Subcutaneous abdominal adipose tissue (tissue), 5 donors: ENCODE data around the gene NFATC3.

ENCODE experiments used
- H3K27ac ChIP-seq: one replicate; pipeline ENCODE4 v1.7.0; 2013; ENCODE audit warnings: low read depth, mild to moderate bottlenecking, inconsistent platforms, low read length, moderate library complexity
- H3K27me3 ChIP-seq, 5 donors: one replicate each; pipeline ENCODE4 v1.7.0; 2013; ENCODE audit warnings: low read length in 5 of 5, inconsistent platforms in 1 of 5; ENCODE audit not compliant: control insufficient read depth in 5 of 5, insufficient read depth in 4 of 5
- H3K36me3 ChIP-seq, 5 donors: one replicate each; pipeline ENCODE4 v1.7.0; 2013; ENCODE audit warnings: low read length in 5 of 5; ENCODE audit not compliant: control insufficient read depth in 5 of 5, insufficient read depth in 5 of 5
- H3K4me1 ChIP-seq, 5 donors: one replicate each; pipeline ENCODE4 v1.7.0; 2013; ENCODE audit warnings: low read length in 5 of 5, mild to moderate bottlenecking in 3 of 5, moderate library complexity in 1 of 5; ENCODE audit not compliant: control insufficient read depth in 5 of 5, insufficient read depth in 5 of 5
- H3K4me3 ChIP-seq, 5 donors: one replicate each; pipeline ENCODE4 v1.7.0; 2013; ENCODE audit warnings: low read length in 5 of 5, low read depth in 1 of 5
- H3K9ac ChIP-seq, 5 donors: one replicate each; pipeline ENCODE4 v1.7.0; 2013; ENCODE audit warnings: low read length in 5 of 5, mild to moderate bottlenecking in 4 of 5, moderate library complexity in 3 of 5
- H3K9me3 ChIP-seq, 5 donors: one replicate each; pipeline ENCODE4 v1.7.0; 2013; ENCODE audit warnings: low read length in 5 of 5; ENCODE audit not compliant: control insufficient read depth in 5 of 5
- donor health status: healthy.
- donor health status: healthy.
- donor health status: healthy.
- donor health status: healthy.
- donor health status: healthy.

Gene NFATC3

DNA sequence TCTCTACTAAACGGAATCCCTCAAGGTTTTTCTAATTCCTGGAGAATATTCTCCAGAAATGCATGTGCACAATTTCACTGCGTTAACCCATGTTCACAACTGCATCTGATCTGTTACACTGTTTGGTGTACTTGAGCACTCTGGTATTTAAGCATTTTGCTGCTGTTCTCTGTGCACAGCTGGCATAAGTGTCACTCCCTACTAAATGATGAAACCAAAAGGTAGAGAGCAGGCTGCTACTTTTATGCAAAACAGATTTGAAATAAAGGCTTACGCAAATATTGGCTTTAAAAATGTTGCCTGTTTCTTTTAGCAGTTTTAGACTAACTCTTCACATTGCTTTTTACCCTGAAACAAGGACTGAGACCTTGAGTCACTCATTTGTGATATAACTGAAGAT, 109.1 kb downstream of the NFATC3 start:
- no peaks in the 10 kb centered on the region for H3K9me3 ChIP-seq
- no peak overlapping the region for H3K4me3 ChIP-seq
- peaks cover 0 to 14% (median 5%) of the 10 kb centered on the region in 5 donors for H3K4me1 ChIP-seq
- H3K27ac ChIP-seq: peak overlapping the region; percentile 72
- peak overlapping the region in 1 of 5 donors; percentile 13 for H3K9ac ChIP-seq
- no peaks in the 10 kb centered on the region for H3K27me3 ChIP-seq
- peaks cover 8 to 27% (median 20%) of the 10 kb centered on the region in 5 donors for H3K36me3 ChIP-seq

DNA sequence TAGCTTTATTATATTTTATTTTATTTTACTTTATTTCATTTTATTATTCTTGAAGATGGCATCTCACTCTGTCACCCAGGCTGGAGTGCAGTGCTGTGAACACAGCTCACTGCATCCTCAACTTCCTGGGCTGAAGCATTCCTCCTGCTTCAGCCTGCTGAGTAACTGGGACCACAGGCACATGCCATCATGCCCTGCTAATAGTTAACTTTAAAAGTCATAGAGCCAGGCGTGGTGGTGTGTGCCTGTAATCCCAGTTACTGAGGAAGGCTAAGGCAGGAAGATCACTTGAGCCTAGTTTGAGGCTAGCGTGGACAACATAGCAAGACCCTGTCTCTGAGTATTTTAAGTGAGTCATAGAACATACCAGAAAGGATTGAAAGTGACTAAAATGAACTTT, 112.1 kb downstream of the NFATC3 start:
- no peak overlapping the region for H3K27ac ChIP-seq
- H3K36me3 ChIP-seq: peaks cover 3 to 13% (median 7%) of the 10 kb centered on the region in 5 donors
- no peaks in the 10 kb centered on the region for H3K27me3 ChIP-seq
- H3K9me3 ChIP-seq: no peaks in the 10 kb centered on the region
- H3K4me1 ChIP-seq: peaks cover 0 to 28% (median 23%) of the 10 kb centered on the region in 5 donors
- H3K9ac ChIP-seq: no peak overlapping the region
- no peak overlapping the region for H3K4me3 ChIP-seq

DNA sequence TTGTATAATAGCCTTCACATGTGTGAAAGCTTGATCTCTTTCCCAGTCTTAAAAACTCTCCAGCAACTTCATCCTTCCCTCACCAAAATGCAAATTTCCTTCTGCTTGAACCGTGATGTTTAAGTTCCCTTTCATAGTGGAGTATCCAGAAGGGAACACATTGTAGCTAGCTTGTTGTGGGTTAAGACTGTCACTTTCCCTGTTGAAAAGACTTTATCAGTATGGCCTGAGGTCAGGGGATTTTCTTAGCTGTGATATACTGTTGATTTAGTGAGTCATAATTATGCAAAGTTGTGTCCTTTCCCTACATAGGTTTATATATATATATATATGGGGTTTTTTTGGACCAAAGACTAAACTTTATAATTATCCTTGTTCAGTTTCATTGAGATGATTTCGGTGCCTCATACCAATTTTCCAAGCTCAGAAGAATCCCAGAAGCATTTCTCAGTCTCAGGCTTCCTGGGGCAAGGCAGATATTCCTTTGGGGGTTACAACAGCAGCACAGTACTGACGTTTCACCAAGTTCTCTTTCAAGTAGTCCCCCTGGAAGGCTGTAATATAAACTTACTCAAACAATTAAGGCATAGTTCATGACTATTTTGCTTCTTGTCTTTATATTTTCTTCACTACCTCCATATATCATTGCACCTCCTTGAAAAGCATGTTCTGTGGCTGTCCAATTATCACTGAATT, 115.1 kb downstream of the NFATC3 start:
- Histone ChIP-seq H3K4me3 (no peak overlapping the region), H3K9ac (peak overlapping the region in 2 of 5 donors; percentile 32 to 35), H3K27me3 (no peaks in the 10 kb centered on the region), H3K4me1 (peaks cover 0 to 23% (median 17%) of the 10 kb centered on the region in 5 donors), H3K9me3 (no peaks in the 10 kb centered on the region), H3K27ac (peak overlapping the region; percentile 87), H3K36me3 (peaks cover 0 to 3% (median 0%) of the 10 kb centered on the region in 5 donors)

DNA sequence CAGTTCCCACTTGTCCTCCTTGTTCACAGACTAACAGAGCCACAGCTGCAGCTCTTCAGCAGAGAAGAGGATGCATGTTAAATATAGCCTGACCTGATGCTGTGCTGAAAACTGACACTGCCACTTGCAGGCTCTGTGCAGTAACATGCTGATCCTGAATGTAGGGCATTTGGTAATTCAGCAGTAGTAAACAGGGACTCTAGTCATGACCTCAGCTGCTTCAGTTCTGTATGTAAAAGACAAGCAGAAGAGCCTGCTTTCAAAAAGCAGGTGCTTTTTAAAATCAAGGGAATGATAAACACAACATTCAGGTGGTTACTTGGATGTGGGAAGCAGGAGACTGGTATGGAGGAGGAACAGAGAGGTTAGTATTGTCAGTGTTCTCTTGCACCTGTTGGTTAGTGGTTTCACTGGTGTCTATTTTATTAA, 116.9 kb downstream of the NFATC3 start:
- H3K4me3 ChIP-seq: no peak overlapping the region
- no peaks in the 10 kb centered on the region for H3K9me3 ChIP-seq
- H3K9ac ChIP-seq: no peak overlapping the region
- H3K27me3 ChIP-seq: no peaks in the 10 kb centered on the region
- H3K36me3 ChIP-seq: peaks cover 0 to 3% (median 0%) of the 10 kb centered on the region in 5 donors
- peaks cover 0 to 23% (median 17%) of the 10 kb centered on the region in 5 donors for H3K4me1 ChIP-seq
- no peak overlapping the region for H3K27ac ChIP-seq

DNA sequence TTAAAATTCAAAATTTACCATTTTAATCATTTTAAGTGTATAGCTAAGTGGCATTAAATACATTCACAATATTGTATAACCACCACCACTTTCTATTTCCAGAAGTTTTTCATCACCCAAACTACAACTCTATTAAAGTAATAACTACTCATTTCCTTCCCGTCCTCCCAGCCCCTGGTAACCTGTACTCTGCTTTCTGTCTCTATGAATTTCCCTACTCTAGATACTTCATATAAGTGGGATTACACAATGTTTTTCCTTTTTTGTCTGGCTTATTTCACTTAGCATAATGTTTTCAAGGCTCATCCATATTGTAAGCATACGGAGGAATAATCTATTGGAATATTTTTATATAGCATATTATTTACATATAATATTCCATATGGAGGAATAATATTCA, 121.1 kb downstream of the NFATC3 start:
- no peaks in the 10 kb centered on the region for H3K27me3 ChIP-seq
- H3K36me3 ChIP-seq: peaks cover 0 to 8% (median 2%) of the 10 kb centered on the region in 5 donors
- H3K4me3 ChIP-seq: no peak overlapping the region
- no peaks in the 10 kb centered on the region for H3K9me3 ChIP-seq
- H3K9ac ChIP-seq: no peak overlapping the region
- peaks cover 0 to 9% (median 4%) of the 10 kb centered on the region in 5 donors for H3K4me1 ChIP-seq
- peak overlapping the region; percentile 17 for H3K27ac ChIP-seq

DNA sequence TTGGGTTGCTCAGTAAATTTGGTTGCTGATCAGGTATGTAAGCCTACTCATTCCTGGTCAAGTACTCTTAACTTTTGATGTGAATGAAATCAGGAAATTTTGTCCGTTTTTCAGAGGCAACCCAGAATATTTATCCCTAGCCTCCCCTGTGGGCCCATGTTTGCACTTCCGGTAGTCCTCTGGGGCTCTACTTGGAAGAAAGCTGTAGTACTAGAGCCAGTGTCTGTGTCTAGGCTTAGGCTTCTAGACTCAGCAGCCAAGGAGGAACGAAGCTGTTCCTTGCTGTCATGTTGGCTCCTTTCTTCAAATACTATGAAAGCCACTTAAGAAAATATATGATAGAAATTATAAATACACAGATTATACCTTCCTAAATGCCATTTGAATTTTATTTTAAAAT, 129.6 kb downstream of the NFATC3 start:
- H3K36me3 ChIP-seq: peaks cover 0 to 6% (median 0%) of the 10 kb centered on the region in 5 donors
- no peaks in the 10 kb centered on the region for H3K27me3 ChIP-seq
- peaks cover 0 to 15% (median 8%) of the 10 kb centered on the region in 5 donors for H3K4me1 ChIP-seq
- H3K9ac ChIP-seq: peak overlapping the region in 2 of 5 donors; percentile 19
- no peaks in the 10 kb centered on the region for H3K9me3 ChIP-seq
- H3K27ac ChIP-seq: no peak overlapping the region
- no peak overlapping the region for H3K4me3 ChIP-seq

DNA sequence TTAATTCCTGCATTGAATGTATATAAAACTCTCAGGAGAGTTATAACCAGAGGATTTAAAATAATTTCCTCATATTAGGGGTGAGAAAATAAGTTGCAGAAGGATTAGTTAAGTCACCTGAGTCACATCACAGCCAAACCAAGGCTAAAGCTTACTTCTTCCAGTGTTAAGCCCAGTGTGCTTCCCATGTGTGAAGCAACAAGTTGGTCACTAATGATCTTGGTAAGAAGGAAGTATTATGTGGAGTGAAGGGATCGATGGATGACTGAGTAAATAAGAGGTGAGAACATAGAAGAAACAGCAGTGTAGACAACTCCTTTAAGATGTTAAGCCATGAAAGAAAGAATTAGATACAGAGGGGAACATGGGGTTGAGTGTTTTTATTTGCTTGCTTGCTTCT, 130.1 kb downstream of the NFATC3 start:
- Histone ChIP-seq H3K27me3 (no peaks in the 10 kb centered on the region), H3K4me3 (no peak overlapping the region), H3K4me1 (peaks cover 0 to 15% (median 8%) of the 10 kb centered on the region in 5 donors), H3K9me3 (no peaks in the 10 kb centered on the region), H3K9ac (peak overlapping the region in 1 of 5 donors; percentile 19), H3K36me3 (peaks cover 0 to 8% (median 0%) of the 10 kb centered on the region in 5 donors), H3K27ac (no peak overlapping the region)

DNA sequence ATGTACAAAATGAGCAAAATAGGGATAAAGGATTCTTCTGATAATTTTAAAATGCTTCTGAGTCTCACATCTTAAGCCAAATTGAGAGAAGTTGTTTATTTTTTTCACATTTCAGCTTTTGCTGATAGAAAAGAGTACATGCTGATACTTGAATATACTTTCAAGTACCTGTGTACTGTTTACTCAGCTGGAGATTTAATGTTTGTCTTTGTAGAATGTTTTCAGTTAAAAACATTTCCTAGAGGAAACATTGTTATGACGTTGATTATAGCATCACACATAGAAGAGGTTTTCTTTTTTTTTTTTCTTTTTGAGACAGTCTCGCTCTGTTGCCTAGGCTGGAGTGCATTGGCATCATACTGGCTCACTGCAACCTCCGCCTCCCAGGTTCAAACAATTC, 131.1 kb downstream of the NFATC3 start:
- peaks cover 0 to 12% (median 0%) of the 10 kb centered on the region in 5 donors for H3K36me3 ChIP-seq
- no peak overlapping the region for H3K27ac ChIP-seq
- H3K9me3 ChIP-seq: no peaks in the 10 kb centered on the region
- peaks cover 0 to 15% (median 8%) of the 10 kb centered on the region in 5 donors for H3K4me1 ChIP-seq
- no peak overlapping the region for H3K9ac ChIP-seq
- H3K4me3 ChIP-seq: no peak overlapping the region
- H3K27me3 ChIP-seq: no peaks in the 10 kb centered on the region

DNA sequence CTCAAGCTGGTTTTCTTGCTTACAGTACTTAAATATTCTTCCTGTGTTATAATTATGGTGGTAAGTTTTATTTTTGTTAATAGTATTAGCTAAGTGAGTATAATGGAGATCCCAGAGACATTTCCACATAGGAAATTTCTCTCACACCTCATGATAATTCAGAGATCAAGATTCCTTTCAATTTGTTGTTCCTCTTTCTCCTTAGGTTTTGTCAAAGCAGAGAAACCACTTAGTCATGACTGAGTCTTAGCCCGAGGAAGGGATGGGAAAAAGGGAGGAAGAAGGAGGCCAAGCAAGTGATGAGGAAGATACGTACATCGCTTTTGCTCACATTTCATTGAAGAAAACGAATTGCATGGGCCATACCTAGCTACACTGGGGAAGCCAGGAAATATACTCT, 132.3 kb downstream of the NFATC3 start:
- H3K36me3 ChIP-seq: peaks cover 0 to 19% (median 0%) of the 10 kb centered on the region in 5 donors

DNA sequence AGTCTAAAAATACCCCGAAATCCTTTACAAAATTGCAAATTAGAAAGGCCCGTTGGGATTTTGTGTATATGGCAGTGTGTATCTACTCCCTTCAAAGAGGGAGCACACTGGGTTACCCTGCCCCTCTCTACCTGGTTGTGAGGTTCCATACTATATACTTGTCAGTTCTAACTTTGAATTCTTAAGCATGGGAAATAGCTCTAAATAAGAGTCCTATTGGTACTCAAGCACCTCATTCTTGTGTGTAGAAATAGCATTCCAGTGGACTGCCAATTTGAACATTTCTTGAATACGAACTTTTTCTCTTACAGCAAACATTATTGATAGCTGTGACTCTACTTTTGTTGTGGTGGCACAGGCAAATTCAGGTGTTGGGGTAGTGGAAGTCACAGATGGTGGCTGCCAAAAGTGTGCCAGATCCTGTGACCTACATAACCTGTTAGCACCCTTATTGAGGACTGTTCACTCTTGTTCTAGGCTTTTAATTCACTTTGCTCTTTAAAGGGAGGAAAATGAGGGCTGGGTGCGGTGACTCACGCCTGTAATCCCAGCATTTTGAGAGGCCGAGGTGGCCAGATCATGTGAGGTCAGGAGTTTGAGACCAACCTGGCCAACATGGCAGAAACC, 134.7 kb downstream of the NFATC3 start:
- peaks cover 0 to 7% (median 6%) of the 10 kb centered on the region in 5 donors for H3K4me1 ChIP-seq
- no peak overlapping the region for H3K9ac ChIP-seq
- no peak overlapping the region for H3K27ac ChIP-seq
- peaks cover 0 to 19% (median 0%) of the 10 kb centered on the region in 5 donors for H3K36me3 ChIP-seq
- H3K9me3 ChIP-seq: no peaks in the 10 kb centered on the region
- H3K27me3 ChIP-seq: no peaks in the 10 kb centered on the region
- no peak overlapping the region for H3K4me3 ChIP-seq

More for the DNA sequence above, 132.3 kb downstream of the NFATC3 start:
- H3K27ac ChIP-seq: no peak overlapping the region
- H3K4me1 ChIP-seq: peaks cover 0 to 15% (median 8%) of the 10 kb centered on the region in 5 donors
- no peaks in the 10 kb centered on the region for H3K9me3 ChIP-seq
- H3K4me3 ChIP-seq: no peak overlapping the region
- no peaks in the 10 kb centered on the region for H3K27me3 ChIP-seq
- H3K9ac ChIP-seq: no peak overlapping the region
